PFSK-1 (cell line): ENCODE results near the gene STIM1.

Experiments
- FOXP2 ChIP-seq: optimal IDR thresholded peaks from 2 replicates; pipeline ENCODE3; 2011; ENCODE audit warnings: borderline replicate concordance, control low read depth, inconsistent platforms; ENCODE audit not compliant: insufficient read depth; ENCODE audit errors: extremely low read length, extremely low read depth
- POLR2AphosphoS5 ChIP-seq: IDR thresholded peaks from 2 replicates; pipeline ENCODE4 v1.6.1; 2012; ENCODE audit warnings: low read depth, mild to moderate bottlenecking, control low read depth, low read length, moderate library complexity
- SIN3A ChIP-seq: IDR thresholded peaks from 2 replicates; pipeline ENCODE4 v1.6.1; 2012; ENCODE audit warnings: mild to moderate bottlenecking, low read length, moderate library complexity, borderline replicate concordance; ENCODE audit not compliant: insufficient read depth
- TAF1 ChIP-seq: IDR thresholded peaks from 2 replicates; pipeline ENCODE4 v1.6.1; 2012; ENCODE audit warnings: low read length, control low read depth, borderline replicate concordance; ENCODE audit not compliant: insufficient read depth
- TF ChIP-seq, protein P1 (sequence below), 2 experiments: IDR thresholded peaks; 2 replicates each; pipeline versions ENCODE4 v1.6.1 to v1.8.0; 2011 to 2012; ENCODE audit warnings: low read depth in 2 of 2, low read length in 2 of 2, control low read depth in 1 of 2, inconsistent platforms in 1 of 2, mild to moderate bottlenecking in 1 of 2, moderate library complexity in 1 of 2; ENCODE audit not compliant: insufficient read depth in 1 of 2

The STIM1 gene

GRCh38 chr11:3958281-3958680, 102.8 kb downstream of the STIM1 start:
- no peak for TF ChIP-seq FOXP2
- no peak for TF ChIP-seq SIN3A
- TF ChIP-seq, protein P1, sequence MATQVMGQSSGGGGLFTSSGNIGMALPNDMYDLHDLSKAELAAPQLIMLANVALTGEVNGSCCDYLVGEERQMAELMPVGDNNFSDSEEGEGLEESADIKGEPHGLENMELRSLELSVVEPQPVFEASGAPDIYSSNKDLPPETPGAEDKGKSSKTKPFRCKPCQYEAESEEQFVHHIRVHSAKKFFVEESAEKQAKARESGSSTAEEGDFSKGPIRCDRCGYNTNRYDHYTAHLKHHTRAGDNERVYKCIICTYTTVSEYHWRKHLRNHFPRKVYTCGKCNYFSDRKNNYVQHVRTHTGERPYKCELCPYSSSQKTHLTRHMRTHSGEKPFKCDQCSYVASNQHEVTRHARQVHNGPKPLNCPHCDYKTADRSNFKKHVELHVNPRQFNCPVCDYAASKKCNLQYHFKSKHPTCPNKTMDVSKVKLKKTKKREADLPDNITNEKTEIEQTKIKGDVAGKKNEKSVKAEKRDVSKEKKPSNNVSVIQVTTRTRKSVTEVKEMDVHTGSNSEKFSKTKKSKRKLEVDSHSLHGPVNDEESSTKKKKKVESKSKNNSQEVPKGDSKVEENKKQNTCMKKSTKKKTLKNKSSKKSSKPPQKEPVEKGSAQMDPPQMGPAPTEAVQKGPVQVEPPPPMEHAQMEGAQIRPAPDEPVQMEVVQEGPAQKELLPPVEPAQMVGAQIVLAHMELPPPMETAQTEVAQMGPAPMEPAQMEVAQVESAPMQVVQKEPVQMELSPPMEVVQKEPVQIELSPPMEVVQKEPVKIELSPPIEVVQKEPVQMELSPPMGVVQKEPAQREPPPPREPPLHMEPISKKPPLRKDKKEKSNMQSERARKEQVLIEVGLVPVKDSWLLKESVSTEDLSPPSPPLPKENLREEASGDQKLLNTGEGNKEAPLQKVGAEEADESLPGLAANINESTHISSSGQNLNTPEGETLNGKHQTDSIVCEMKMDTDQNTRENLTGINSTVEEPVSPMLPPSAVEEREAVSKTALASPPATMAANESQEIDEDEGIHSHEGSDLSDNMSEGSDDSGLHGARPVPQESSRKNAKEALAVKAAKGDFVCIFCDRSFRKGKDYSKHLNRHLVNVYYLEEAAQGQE (IDR thresholded peaks at IDR 0.05; ENCODE audit: insufficient read depth in 1 of 2, low read depth in 2 of 2, low read length in 2 of 2) = no peak
- no peak for TF ChIP-seq TAF1
- TF ChIP-seq POLR2AphosphoS5 = no peak

- TF ChIP-seq POLR2AphosphoS5 = no peak
- TF ChIP-seq FOXP2 = no peak
- TF ChIP-seq, protein P1 (IDR thresholded peaks at IDR 0.05; ENCODE audit: insufficient read depth in 1 of 2, low read depth in 2 of 2, low read length in 2 of 2) = no peak
- TF ChIP-seq SIN3A = no peak
- TF ChIP-seq TAF1 = no peak
Measured at GRCh38 chr11:3959015-3959902, 103.8 kb downstream of the STIM1 start.

- TF ChIP-seq, protein P1 (IDR thresholded peaks at IDR 0.05; ENCODE audit: insufficient read depth in 1 of 2, low read depth in 2 of 2, low read length in 2 of 2) = no peak
- TF ChIP-seq SIN3A (no peak), POLR2AphosphoS5 (no peak), FOXP2 (no peak), TAF1 (no peak)
Measured at GRCh38 chr11:3959903-3960265, 104.4 kb downstream of the STIM1 start.

GRCh38 chr11:3962406-3962840, 107.0 kb downstream of the STIM1 start:
- TF ChIP-seq, protein P1 (IDR thresholded peaks at IDR 0.05; ENCODE audit: insufficient read depth in 1 of 2, low read depth in 2 of 2, low read length in 2 of 2) = no peak
- TF ChIP-seq TAF1 (no peak), SIN3A (no peak), POLR2AphosphoS5 (no peak), FOXP2 (no peak)
